ENCODE results near the gene WNT5A. TPM values are rescaled to one million over a fixed set of nuclear protein-coding genes. Genes with fewer than 3 reads are reported as not detected.

Gene WNT5A
- polyA plus RNA-seq, 1 donor from 2014 or later, result 0.59 TPM

DNA sequence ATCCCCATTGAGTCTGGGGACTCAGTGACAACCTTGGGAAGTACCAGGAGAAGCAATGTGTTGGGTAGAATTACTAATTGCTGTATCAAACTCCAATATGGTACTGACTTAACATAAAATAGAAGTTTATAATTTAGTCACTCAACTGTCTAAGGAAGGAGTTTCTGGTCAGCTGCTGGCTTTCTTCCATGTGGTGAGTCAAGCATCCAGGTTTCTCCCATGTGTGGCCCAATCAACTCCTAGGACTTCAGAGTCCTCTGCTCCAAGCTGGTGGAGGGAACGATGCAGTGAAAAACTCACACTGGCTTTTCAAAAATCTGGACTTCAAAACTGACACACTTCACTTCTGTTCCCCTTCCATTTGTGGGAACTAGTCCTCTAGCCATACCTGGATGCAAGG lies 25.2 kb downstream of the WNT5A start:
- Histone ChIP-seq H3K9ac (ENCODE audit: low read length) (no peak overlapping the region), H3K4me2 (ENCODE audit: low read length) (no peak overlapping the region), H3F3A (ENCODE audit: insufficient read depth, low read length, poor library complexity, severe bottlenecking) (no peaks in the 10 kb centered on the region), H3K9me2 (ENCODE audit: insufficient read depth, low read length) (no peaks in the 10 kb centered on the region), H3K79me2 (replicated peaks; ENCODE audit: insufficient read depth, low read length) (no peaks in the 10 kb centered on the region), H3K4me3 (ENCODE audit: low read length) (no peak overlapping the region), H4K20me1 (ENCODE audit: insufficient read depth) (no peaks in the 10 kb centered on the region), H3K9me3 (ENCODE audit: low read length) (no peaks in the 10 kb centered on the region), H3K27me3 (ENCODE audit: insufficient read depth, low read depth, low read length) (no peaks in the 10 kb centered on the region), H3K36me3 (ENCODE audit: insufficient read depth, low read length) (no peaks in the 10 kb centered on the region), H2AFZ (ENCODE audit: low read depth, low read length) (no peak overlapping the region), H3K27ac (ENCODE audit: low read length) (no peak overlapping the region)
- TF ChIP-seq, protein P1, sequence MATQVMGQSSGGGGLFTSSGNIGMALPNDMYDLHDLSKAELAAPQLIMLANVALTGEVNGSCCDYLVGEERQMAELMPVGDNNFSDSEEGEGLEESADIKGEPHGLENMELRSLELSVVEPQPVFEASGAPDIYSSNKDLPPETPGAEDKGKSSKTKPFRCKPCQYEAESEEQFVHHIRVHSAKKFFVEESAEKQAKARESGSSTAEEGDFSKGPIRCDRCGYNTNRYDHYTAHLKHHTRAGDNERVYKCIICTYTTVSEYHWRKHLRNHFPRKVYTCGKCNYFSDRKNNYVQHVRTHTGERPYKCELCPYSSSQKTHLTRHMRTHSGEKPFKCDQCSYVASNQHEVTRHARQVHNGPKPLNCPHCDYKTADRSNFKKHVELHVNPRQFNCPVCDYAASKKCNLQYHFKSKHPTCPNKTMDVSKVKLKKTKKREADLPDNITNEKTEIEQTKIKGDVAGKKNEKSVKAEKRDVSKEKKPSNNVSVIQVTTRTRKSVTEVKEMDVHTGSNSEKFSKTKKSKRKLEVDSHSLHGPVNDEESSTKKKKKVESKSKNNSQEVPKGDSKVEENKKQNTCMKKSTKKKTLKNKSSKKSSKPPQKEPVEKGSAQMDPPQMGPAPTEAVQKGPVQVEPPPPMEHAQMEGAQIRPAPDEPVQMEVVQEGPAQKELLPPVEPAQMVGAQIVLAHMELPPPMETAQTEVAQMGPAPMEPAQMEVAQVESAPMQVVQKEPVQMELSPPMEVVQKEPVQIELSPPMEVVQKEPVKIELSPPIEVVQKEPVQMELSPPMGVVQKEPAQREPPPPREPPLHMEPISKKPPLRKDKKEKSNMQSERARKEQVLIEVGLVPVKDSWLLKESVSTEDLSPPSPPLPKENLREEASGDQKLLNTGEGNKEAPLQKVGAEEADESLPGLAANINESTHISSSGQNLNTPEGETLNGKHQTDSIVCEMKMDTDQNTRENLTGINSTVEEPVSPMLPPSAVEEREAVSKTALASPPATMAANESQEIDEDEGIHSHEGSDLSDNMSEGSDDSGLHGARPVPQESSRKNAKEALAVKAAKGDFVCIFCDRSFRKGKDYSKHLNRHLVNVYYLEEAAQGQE (IDR thresholded peaks at IDR 0.05; ENCODE audit: borderline replicate concordance), result no peak
- TF ChIP-seq EZH2 (IDR thresholded peaks at IDR 0.05; ENCODE audit: borderline replicate concordance, insufficient read depth, low read length, poor library complexity, severe bottlenecking), result no peak
- no peak for TF ChIP-seq RAD21 (conservative IDR thresholded peaks at IDR 0.05)
- no peak for TF ChIP-seq POLR2AphosphoS5 (IDR thresholded peaks at IDR 0.05)

DNA sequence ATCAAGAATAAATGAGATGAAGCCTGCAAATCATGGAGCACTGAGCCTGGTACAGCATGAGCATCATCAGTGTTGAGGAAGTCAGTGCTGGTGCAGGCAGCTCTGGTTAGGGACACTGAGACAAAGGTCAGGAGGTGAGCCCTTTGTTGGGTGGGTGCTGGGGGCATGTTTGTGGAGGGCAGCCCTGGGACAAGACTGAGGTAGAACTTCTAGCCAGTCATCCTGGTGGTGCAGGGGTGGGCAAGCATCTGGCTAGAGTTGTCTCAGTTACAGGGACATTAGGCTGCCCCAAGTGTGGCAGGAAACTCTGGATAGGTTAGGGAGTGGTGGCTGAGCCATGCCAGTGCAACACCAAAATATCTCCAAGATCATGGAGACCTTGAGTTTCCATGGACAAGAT lies 27.3 kb downstream of the WNT5A start:
- no peak for TF ChIP-seq EP300 (conservative IDR thresholded peaks at IDR 0.05; ENCODE audit: poor library complexity, severe bottlenecking)
- no peak for TF ChIP-seq SMC3 (conservative IDR thresholded peaks at IDR 0.05; ENCODE audit: poor library complexity)
- no peak for TF ChIP-seq MXI1 (conservative IDR thresholded peaks at IDR 0.05; ENCODE audit: poor library complexity, severe bottlenecking)
- no peak for TF ChIP-seq EZH2 (IDR thresholded peaks at IDR 0.05; ENCODE audit: borderline replicate concordance, insufficient read depth, low read length, poor library complexity, severe bottlenecking)
- TF ChIP-seq, protein P2, sequence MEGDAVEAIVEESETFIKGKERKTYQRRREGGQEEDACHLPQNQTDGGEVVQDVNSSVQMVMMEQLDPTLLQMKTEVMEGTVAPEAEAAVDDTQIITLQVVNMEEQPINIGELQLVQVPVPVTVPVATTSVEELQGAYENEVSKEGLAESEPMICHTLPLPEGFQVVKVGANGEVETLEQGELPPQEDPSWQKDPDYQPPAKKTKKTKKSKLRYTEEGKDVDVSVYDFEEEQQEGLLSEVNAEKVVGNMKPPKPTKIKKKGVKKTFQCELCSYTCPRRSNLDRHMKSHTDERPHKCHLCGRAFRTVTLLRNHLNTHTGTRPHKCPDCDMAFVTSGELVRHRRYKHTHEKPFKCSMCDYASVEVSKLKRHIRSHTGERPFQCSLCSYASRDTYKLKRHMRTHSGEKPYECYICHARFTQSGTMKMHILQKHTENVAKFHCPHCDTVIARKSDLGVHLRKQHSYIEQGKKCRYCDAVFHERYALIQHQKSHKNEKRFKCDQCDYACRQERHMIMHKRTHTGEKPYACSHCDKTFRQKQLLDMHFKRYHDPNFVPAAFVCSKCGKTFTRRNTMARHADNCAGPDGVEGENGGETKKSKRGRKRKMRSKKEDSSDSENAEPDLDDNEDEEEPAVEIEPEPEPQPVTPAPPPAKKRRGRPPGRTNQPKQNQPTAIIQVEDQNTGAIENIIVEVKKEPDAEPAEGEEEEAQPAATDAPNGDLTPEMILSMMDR (IDR thresholded peaks at IDR 0.05; ENCODE audit: poor library complexity, severe bottlenecking), result no peak
- no peak for TF ChIP-seq RAD21 (conservative IDR thresholded peaks at IDR 0.05)
- TF ChIP-seq POLR2AphosphoS5 (IDR thresholded peaks at IDR 0.05), result no peak
- TF ChIP-seq TAF1 (IDR thresholded peaks at IDR 0.05; ENCODE audit: low read depth), result no peak
- TF ChIP-seq, protein P1 (IDR thresholded peaks at IDR 0.05; ENCODE audit: borderline replicate concordance), result no peak
- no peak overlapping the region for H3K4me2 ChIP-seq (ENCODE audit: low read length)
- no peak overlapping the region for H2AFZ ChIP-seq (ENCODE audit: low read depth, low read length)
- no peaks in the 10 kb centered on the region for H4K20me1 ChIP-seq (ENCODE audit: insufficient read depth)
- H3K27me3 ChIP-seq (ENCODE audit: insufficient read depth, low read depth, low read length), result no peaks in the 10 kb centered on the region
- no peaks in the 10 kb centered on the region for H3K9me3 ChIP-seq (ENCODE audit: low read length)
- no peaks in the 10 kb centered on the region for H3F3A ChIP-seq (ENCODE audit: insufficient read depth, low read length, poor library complexity, severe bottlenecking)
- H3K9me2 ChIP-seq (ENCODE audit: insufficient read depth, low read length), result no peaks in the 10 kb centered on the region
- H3K9ac ChIP-seq (ENCODE audit: low read length), result no peak overlapping the region
- H3K27ac ChIP-seq (ENCODE audit: low read length), result no peak overlapping the region
- no peaks in the 10 kb centered on the region for H3K36me3 ChIP-seq (ENCODE audit: insufficient read depth, low read length)
- no peak overlapping the region for H3K4me3 ChIP-seq (ENCODE audit: low read length)
- H3K79me2 ChIP-seq (replicated peaks; ENCODE audit: insufficient read depth, low read length), result no peaks in the 10 kb centered on the region
